Myocyte (in vitro differentiated cells): ENCODE data around the gene GPR142. TPM values are rescaled to one million over a fixed set of nuclear protein-coding genes. Genes with fewer than 3 reads are reported as not detected.

Source experiments
- DNase-seq: peaks from one replicate; pipeline ENCODE4 v3.0.0-alpha.2; 2012; ENCODE audit warnings: low read depth
- polyA plus RNA-seq: library from polyadenylated mRNA; unstranded; fragments of >200 nt; gene quantifications from one replicate; pipeline ENCODE4 v1.2.1, GENCODE V29; 2012; ENCODE audit warnings: missing spikeins
- total RNA-seq: library from RNA; depleted of rRNA; stranded (reverse); fragments of >200 nt; gene quantifications from 2 replicates; pipeline ENCODE4 v1.2.3, GENCODE V29; 2014

Gene GPR142, protein sequence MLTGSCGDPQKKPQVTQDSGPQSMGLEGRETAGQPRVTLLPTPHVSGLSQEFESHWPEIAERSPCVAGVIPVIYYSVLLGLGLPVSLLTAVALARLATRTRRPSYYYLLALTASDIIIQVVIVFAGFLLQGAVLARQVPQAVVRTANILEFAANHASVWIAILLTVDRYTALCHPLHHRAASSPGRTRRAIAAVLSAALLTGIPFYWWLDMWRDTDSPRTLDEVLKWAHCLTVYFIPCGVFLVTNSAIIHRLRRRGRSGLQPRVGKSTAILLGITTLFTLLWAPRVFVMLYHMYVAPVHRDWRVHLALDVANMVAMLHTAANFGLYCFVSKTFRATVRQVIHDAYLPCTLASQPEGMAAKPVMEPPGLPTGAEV
- not detected in 2 replicates for total RNA-seq
- not detected for polyA plus RNA-seq

DNA sequence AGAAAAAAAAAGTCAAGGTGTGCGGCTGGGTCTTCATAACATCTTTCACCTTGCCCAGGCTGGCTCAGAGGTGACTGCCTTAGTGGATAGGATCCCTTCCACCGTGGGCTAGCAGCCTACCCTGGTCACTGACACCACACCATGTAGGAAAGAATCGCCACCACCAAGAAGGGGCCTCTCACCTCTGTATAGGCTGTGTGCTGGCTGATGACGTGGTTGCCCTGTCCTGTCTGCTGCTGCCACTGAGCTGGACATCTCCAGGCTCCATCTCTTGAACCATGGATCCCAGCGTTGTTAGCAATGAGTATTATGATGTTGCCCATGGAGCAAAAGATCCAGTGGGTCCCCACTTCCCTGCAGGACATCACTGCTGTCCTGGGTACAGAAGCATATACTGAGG, at the start of gene GPR142:
TSS of gene GPR142 (plus strand) at position 301 of the 400 bp plus-strand sequence. CDS start 2,035 bp downstream, outside the sequence.
- DNase-seq: no peak

DNA sequence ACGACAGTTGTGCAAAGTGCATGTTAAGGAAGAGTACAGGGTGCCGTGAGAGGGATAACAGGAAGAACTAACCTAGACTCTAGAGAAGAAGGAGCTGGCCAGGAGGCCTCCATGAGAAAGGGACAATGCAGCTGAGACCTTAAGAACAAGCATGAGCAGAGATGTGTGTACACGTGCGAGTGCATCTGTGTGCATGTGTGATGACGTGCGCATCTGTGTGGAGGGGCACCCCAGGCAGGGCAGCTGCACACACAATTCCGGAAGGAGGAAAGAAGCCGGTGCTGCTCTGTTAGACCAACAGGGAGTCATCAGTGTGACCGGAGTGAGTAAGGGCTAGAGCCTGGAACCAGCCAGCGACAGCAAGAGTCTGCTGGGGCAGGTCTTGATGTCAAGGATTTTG, 48.9 kb upstream of the GPR142 start:
- no peak for DNase-seq

DNA sequence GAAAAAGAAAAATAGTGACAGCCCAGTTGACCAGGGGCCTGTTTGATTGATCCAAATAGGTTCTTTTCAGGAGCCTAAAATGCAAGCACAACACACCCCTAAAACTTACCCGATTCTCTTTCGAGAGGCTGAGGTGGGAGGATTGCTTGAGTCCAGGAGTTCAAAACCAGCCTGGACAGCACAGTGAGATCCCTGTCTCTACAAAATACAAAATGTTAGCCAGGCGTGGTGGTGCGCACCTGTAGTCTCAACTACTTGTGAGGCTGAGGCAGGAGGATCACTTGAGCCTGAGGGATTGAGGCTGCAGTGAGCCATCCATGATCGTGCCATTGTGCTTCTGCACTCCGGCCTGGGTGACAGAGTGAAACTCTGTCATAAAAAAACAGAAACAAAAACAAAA, 42.8 kb upstream of the GPR142 start:
- no peak for DNase-seq

DNA sequence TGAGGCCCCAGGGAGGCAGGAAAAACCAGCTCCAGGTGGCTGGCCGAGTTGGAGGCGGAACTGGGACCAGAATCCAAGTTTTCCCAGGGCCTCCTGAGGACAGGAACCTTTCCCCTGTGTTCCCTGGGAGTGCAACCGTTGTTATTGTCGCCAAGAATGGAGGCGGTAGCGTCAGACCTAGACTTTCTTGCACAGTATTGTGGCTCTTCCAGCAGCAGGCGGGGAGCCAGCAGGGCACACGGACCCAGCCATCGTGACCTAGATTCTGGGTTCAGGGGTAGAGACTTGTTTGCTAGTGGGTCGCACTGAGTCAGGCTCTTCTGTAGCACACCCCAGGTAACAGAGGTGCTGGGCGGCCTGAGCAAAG, 41.9 kb upstream of the GPR142 start:
- DNase-seq: no peak

DNA sequence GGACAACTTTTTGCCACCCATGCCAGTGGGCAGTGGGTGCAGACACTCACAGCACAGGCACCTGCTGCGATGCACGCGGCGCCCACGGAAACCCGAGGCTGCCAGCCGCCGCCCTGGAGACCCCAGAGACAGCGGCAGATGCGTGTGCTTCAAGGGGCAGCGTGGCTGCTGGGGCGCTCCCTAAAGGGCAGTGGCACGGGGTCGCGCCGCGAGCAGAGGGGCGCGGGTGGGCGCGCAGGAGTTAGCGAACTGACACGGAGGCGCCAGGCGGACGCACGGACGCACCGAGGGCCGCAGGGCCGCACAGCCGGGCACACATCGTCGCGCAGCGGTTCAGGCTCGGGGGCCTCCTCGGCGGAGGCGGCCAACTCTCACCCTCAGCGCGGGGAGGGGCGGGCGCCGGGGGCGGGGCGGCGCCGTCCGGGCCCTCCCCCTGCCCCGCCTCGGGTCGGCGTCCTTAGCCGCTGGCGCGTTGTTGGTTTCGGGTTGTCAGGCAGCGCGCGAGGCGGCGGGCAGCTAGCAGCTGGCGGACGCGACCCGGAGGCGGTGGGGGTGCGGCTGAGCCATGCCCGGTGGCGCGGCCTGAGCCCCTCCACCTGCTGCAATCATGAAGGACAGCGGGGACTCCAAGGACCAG, 41.4 kb upstream of the GPR142 start, which contains the start of gene KIF19:
TSS of gene KIF19 (plus strand) at position 484 of the 637 bp plus-strand sequence. CDS start at position 608, 124 bp downstream.
- DNase-seq: no peak

DNA sequence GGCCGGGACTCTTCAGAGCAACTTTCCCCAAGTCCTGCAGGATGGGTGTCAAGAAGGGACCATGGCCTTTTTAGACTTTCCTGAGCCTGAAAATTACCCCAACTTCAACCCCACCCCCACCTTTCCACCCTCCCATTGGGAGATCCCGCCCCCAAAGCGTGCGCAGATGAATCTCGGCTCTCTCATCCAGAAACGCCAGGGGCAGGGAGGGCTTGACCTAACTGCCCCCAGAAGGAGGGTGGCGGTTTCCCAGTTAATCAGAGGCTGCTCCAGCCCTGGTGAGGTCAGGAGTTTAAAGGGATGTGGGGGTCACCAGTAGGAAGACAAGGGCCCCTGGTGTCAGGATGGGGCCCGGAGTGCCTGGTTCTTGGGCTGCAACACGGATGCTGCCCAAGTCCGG, 40.8 kb upstream of the GPR142 start:
- DNase-seq: no peak

DNA sequence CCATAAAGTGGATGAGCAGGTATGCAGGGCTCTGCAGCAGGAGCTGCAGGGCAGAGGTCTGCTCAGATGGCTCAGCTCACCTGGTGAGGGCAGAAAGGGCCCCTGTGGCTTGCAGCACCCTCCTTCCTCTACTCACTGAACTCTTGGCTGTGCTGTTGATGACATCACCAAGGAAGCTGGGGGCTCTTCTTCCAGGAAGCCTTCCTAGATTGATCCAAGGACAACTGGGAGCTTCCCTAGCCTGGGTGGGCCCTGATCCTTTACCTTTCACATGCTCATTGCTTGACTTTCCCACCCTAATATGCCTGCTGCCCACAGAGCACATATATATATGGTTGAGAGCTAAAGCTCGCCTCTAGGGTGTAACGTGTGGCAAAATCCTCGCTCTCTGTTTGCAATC, 38.8 kb upstream of the GPR142 start:
- DNase-seq: no peak

DNA sequence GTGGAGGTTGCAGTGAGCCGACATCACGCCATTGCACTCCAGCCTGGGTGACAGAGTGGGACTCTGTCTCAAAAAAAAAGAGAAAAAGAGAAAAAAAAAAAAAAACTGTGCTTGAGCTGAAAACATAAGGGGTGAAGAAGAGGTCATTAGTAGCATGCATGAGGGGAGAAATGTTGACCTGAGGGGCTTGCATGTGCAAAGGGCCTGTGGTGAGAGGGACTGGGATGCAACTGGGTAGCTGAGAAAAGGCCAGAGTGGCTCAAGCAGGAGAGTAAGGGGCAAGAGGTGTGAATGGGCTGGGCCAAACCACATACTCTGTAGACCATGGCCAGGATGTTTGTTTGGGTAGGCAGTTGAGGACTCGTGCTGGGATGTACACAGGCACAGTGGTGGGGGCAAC, 37.9 kb upstream of the GPR142 start:
- no peak for DNase-seq

DNA sequence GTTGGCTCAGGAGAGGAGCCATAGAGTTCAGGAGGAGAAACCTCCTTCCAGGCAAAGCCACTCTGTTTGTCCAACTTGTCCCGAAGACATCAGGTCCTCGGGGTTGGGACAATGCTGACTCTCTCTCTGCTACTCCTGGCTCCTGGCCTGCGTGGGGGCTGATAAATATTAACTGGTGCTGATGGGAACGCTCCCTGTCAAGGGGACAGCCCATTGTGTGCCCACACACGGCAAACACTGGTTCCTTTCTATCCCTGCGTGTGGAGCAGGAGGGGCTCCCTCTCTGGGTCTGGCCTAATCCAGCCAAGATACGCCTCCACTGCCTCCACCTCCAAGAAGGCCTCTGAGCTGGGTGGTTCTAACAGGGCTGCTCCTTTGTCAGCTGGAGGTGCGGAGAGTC, 36.9 kb upstream of the GPR142 start:
- no peak for DNase-seq

DNA sequence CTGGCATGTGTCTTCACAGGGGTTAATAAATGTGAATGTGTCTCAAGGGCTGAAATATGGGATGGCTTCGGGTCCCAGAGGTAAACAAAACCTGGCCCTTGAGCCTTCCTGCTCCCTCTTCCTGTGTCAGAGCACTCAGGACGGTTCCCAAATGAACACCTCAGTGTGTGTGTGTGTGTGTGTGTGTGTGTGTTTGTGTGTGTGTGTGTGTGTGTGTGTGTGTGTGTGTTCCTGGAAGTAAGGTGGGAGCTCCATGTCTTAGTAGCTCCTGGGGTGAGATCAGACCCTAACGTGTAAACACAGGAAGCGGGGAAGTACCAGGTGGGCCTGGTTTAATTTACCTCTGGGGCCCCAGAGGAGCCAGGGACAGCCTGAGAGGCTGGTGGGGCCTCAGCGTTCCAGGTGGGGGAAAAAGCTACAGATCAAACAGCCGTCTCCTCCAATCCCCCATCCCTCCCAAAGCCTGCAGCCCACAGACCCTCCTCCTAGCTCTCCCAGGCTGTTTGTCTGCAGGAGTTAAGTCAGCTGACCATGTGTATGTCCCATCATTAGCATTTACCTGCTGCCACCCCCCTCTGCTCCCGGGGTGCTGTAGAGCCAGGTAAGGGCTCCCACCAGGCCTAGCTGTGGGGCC, 35.2 kb upstream of the GPR142 start:
- no peak for DNase-seq

DNA sequence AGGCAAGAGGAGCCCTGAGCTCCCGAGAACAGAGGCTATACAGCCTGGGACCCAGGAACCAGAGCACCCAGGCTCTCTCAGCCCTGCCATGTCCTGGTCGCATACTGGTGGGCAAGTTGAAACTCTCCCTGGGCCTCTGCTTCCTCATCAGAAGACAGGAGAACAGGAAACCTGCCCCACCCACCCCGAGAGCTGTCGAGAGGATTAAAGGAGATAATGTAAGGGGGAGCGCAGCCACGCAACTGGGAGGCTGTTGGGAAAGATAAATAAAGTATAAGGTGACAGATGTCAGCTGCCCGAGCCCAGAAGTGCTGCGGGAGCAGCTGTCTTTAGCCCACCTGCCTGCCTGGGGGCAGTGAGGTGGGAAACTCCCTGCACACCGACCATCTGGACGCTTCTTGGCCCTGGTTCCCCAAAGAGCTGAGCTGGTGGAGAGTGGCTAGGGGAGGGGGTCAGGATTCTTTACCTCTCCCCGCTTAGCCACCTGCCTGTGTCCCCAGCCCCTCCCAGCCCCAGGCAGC, 34.5 kb upstream of the GPR142 start:
- DNase-seq: no peak

DNA sequence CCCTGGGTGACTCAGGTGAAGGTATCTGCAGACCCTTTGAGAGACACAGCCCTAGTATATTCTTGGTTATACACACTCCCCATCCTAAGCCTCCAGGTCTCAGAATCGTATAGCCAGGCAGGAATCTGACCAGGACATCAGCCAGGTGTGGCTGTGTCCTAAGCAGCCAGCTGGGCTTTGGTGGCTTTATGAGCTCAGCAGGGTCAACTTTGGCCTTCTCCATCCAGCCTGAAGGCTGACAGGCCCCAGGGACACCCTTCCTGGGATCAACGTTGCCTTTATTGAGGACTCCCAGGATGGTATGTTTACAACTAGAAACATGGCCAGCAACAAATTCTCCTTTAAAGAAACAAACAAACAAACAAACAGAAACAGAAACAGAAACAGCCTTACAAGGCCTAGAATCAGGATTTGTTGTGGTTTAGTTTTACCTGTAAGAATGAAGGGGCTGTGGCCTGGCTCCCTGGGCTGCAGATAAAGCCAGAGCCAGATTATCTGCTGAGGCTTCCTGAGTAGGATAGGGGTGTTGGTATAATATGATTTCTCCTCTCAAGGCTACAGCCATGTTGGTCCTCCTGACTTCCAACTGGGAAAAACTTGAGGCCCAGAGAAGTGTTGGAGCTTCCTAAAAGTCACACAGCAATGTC, 32.8 kb upstream of the GPR142 start:
- peak; percentile 1 for DNase-seq

DNA sequence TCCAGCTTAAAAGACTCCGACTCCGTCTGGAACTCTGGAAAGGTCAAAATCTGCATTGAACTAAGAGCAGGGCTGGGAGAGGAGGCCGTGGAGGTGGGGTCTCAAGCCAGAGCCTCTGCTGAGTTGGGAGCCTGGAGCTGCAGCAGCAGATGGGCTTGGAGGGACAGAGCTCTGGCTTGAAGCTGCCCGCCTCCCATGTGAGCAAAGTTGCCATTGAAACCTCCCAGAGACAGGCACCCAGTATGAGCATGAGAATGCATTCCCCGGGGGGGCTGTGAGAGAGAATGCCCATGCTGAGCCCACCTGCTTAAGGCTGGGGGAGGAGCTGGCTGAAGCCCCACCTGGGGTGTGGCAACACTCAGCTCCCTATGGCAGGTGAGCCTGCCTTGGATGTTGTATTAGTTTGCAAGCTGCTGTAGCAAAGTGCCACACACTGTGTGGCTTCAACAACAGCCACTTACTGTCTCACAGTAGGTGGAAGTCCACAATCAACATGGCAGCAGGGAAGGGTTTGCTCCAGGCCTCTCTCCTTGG, 31.7 kb upstream of the GPR142 start:
- no peak for DNase-seq

DNA sequence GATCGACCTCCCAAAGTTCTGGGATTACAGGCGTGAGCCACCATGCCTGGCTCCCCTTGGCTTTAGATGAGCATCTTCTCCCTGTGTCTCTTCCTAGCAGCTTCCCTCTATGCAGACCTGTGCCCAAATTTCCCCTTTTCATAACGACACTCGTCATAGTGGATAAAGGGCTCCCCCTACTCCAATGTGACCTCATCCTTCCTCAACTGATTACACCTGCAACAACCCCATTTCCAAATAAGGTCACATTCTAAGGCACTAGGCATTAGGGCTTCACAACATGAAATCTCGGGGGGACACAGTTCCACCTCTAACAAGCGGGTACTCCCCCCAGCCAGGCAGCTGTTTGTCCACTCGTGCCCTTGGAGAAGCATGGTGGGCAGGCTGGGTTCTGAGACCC, 31.0 kb upstream of the GPR142 start:
- DNase-seq: no peak

DNA sequence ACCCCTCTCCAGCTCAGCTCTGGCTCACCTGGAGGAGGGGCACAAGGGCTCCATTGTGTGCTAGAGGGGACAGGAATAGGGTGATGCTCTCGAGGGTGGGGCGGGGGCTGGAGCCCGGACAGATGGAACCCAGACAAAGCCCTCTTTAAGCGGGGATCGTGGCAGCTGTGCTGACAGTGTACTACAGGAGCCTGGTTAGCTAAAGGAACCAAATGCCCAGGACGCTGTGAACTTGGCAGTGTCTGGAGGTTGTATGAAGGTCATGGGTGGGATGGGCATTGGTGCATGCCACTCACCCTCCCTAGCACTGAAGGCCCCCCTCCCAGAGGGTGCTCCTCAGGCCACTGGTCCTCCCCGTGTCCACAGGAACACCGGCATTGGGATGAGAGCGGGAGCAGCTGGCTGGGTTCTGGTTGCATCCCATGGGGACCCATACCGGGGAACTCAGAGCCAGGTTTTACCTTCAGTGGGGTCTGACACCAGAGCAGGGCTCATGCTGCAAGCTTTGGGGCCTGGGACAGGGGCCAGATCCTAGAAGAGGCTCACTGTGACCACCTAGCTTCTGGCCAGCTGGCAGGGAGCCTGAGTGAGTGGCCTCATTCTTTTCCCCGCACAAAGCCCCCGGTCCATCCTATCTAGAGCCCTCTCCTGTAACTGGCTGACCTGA, 29.3 kb upstream of the GPR142 start:
- no peak for DNase-seq

DNA sequence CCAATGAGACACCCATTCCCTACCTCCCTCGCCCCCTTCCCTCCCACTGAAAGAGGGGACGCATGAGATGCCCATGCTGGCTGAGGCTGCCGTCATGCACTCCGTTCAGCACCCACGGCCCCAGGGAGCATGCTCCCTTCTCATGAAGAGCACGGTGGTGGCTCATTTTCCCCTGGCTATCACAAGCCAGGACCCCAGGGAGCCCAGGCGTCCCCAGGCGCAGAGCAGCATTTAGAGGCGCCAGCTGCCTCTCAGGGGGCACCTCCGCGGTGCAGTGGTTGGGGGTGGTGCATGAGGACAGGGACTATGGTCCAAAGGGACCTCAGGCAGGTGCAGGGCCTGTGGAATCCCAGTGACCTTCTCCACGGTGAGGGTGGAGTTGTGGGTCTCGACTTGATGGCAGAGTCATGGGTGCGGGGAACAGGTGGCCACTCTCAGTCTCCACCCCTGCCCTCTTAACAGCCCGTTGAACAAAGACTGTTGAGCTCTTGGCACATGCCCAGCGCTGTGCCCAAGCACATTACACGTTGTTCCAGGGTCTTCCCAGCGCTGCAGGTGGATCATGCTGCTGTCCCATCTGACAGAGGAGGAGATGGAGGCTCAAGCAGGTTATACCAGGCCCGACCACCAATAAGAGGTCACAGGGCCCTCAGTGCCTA, 27.6 kb upstream of the GPR142 start:
- DNase-seq: no peak

DNA sequence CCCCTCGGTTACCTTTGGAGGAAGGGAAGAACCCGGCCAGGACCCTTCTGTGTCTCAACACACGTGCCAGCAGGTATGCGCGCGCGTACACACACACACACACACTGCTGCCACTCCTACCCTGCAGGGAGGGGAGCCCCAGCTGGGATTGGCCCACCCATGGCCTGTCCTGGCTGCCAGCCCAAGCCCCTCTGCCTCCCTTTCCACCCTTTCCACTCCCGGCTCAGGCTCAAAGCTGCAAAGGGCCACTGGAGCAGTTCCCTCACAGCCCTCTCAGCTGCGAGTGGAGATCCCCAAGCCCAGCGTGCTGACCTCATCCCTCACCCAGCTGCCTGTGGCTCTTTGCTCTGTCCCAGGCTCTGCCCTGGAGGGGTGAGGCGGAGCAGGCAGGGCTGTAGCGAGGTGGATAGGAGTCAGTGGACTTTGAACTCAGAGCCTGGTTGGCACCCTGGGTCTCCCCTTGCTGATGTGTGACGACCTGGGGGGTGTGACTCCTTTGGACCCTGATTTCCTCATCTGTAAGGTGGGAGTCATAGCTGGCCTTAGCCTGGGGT, 26.8 kb upstream of the GPR142 start:
- no peak for DNase-seq

DNA sequence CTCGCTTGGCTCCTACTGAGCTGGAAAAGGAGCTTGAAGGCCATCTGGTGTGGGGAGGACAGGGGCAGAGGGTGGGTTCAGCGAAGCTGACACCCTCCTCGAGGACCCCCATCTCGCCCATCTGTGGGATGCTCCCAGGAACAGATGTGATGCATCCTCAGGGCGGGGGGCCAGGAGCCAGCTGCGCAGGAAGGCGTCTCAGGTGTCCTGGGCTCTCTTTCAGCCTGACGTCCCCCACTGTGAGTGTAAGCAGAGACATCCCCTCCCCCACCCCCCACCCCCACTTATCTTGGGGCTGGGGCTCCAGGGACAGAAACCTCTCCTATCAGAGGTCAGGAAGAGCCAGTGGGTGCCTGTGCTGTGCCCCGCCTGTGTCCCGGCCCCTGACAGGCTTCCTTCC, 25.1 kb upstream of the GPR142 start:
- no peak for DNase-seq

DNA sequence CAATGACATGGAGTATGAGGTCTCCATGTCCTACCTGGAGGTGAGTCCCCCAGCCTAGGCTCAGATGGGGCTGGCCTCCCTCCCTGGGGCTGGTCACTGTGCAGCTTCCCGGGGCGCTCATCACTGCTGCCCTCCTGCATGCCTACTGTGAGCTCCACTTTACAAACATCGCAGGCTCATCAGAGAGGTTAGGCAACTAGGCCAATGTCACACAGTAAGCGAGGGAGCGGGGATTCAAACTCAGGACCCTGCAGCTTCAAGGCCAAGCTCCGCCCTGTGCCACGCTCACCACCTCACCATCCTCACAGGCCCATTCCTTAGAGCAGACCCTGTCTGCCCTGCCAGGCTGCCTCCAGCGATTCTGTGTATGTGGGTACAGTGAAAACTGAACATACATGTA, 24.2 kb upstream of the GPR142 start:
- no peak for DNase-seq
